ENCODE data around the gene BRD7.

Gene BRD7

GRCh38 chr16:50303041-50303604, 65.7 kb downstream of the BRD7 start:
- H4K8ac ChIP-seq (ENCODE audit: low read depth, low read length), result no peak overlapping the region
- peak overlapping the region; percentile 75 for H2AK5ac ChIP-seq (ENCODE audit: low read depth, low read length)
- H3K4me1 ChIP-seq (ENCODE audit: control insufficient read depth in 2 of 2, insufficient read depth in 1 of 2, low read depth in 1 of 2, low read length in 2 of 2), result no peaks in the 10 kb centered on the region
- no peak overlapping the region for H3K23ac ChIP-seq (ENCODE audit: low read depth, low read length, poor library complexity)
- H3K79me1 ChIP-seq (ENCODE audit: low read depth, low read length), result peaks cover 2% of the 10 kb centered on the region
- H3K9ac ChIP-seq (ENCODE audit: low read depth, low read length, poor library complexity), result no peak overlapping the region
- H2AFZ ChIP-seq (ENCODE audit: low read length), result no peak overlapping the region
- H3K36me3 ChIP-seq (replicated peaks in 1 of 2; ENCODE audit: control insufficient read depth in 2 of 2, insufficient read depth in 2 of 2, low read length in 2 of 2), result no peaks in the 10 kb centered on the region
- DNase-seq (ENCODE audit: low spot score), result no peak
- H3K4me3 ChIP-seq (ENCODE audit: low read length in 2 of 2), result no peak overlapping the region
- peaks cover 0 to 4% (median 0%) of the 10 kb centered on the region in 3 experiments for H3K27me3 ChIP-seq (ENCODE audit: control insufficient read depth in 3 of 3, insufficient read depth in 3 of 3, low read depth in 1 of 3, low read length in 3 of 3)
- H3K27ac ChIP-seq (replicated peaks; ENCODE audit: low read length), result no peak overlapping the region
- H2BK12ac ChIP-seq (ENCODE audit: low read length), result no peak overlapping the region
- H3K4me2 ChIP-seq (ENCODE audit: insufficient read depth, low read length, poor library complexity, severe bottlenecking), result no peak overlapping the region
- peaks cover 0 to 1% of the 10 kb centered on the region in 2 donors for H3K9me3 ChIP-seq (replicated peaks in 1 of 2; ENCODE audit: control insufficient read depth in 2 of 2, insufficient read depth in 1 of 2, low read depth in 1 of 2, low read length in 2 of 2)
- no peak overlapping the region for H3K4ac ChIP-seq (ENCODE audit: low read length)
- H4K91ac ChIP-seq (ENCODE audit: low read depth, low read length, poor library complexity), result no peak overlapping the region
- no CpG with 5 or more reads among the region's 11 CpGs for WGBS, 2 donors (ENCODE audit: extremely low coverage in 2 of 2, insufficient read length in 2 of 2, insufficient replicate concordance in 1 of 2)
- H2BK15ac ChIP-seq (ENCODE audit: low read length), result no peak overlapping the region
- no peak overlapping the region for H3K14ac ChIP-seq (ENCODE audit: low read length)
- no peak overlapping the region for H2BK120ac ChIP-seq (ENCODE audit: low read depth, low read length)
- H3K18ac ChIP-seq (ENCODE audit: low read length), result no peak overlapping the region
- H2BK5ac ChIP-seq (ENCODE audit: low read length), result no peak overlapping the region

- Histone ChIP-seq H3K4me3 (ENCODE audit: low read length in 2 of 2) (no peak overlapping the region), H3K18ac (ENCODE audit: low read length) (no peak overlapping the region), H2BK120ac (ENCODE audit: low read depth, low read length) (no peak overlapping the region), H4K8ac (ENCODE audit: low read depth, low read length) (no peak overlapping the region), H3K14ac (ENCODE audit: low read length) (no peak overlapping the region), H3K4me1 (ENCODE audit: control insufficient read depth in 2 of 2, insufficient read depth in 1 of 2, low read depth in 1 of 2, low read length in 2 of 2) (no peaks in the 10 kb centered on the region), H2BK5ac (ENCODE audit: low read length) (no peak overlapping the region), H3K4me2 (ENCODE audit: insufficient read depth, low read length, poor library complexity, severe bottlenecking) (no peak overlapping the region), H2AFZ (ENCODE audit: low read length) (no peak overlapping the region), H3K23ac (ENCODE audit: low read depth, low read length, poor library complexity) (peak overlapping the region; percentile 80), H2BK12ac (ENCODE audit: low read length) (no peak overlapping the region), H4K91ac (ENCODE audit: low read depth, low read length, poor library complexity) (no peak overlapping the region), H3K27me3 (ENCODE audit: control insufficient read depth in 3 of 3, insufficient read depth in 3 of 3, low read depth in 1 of 3, low read length in 3 of 3) (peaks cover 0 to 4% (median 0%) of the 10 kb centered on the region in 3 experiments), H2AK5ac (ENCODE audit: low read depth, low read length) (no peak overlapping the region), H3K9ac (ENCODE audit: low read depth, low read length, poor library complexity) (no peak overlapping the region), H3K79me1 (ENCODE audit: low read depth, low read length) (peaks cover 2% of the 10 kb centered on the region), H3K27ac (replicated peaks; ENCODE audit: low read length) (no peak overlapping the region), H3K9me3 (replicated peaks in 1 of 2; ENCODE audit: control insufficient read depth in 2 of 2, insufficient read depth in 1 of 2, low read depth in 1 of 2, low read length in 2 of 2) (peaks cover 0 to 1% of the 10 kb centered on the region in 2 donors), H3K36me3 (replicated peaks in 1 of 2; ENCODE audit: control insufficient read depth in 2 of 2, insufficient read depth in 2 of 2, low read length in 2 of 2) (no peaks in the 10 kb centered on the region), H2BK15ac (ENCODE audit: low read length) (no peak overlapping the region), H3K4ac (ENCODE audit: low read length) (no peak overlapping the region)
- WGBS, 2 donors (ENCODE audit: extremely low coverage in 2 of 2, insufficient read length in 2 of 2, insufficient replicate concordance in 1 of 2), result no CpG with 5 or more reads among the region's 15 CpGs
- no peak for DNase-seq (ENCODE audit: low spot score)
Observed at GRCh38 chr16:50302472-50303005, 66.2 kb downstream of the BRD7 start.

GRCh38 chr16:50301626-50302471, 66.9 kb downstream of the BRD7 start:
- H3K4me3 ChIP-seq (ENCODE audit: low read length in 2 of 2), result no peak overlapping the region
- no peak overlapping the region for H3K27ac ChIP-seq (replicated peaks; ENCODE audit: low read length)
- H2AFZ ChIP-seq (ENCODE audit: low read length), result no peak overlapping the region
- peaks cover 2% of the 10 kb centered on the region for H3K79me1 ChIP-seq (ENCODE audit: low read depth, low read length)
- peak overlapping the region; percentile 53 for H2BK5ac ChIP-seq (ENCODE audit: low read length)
- no peak overlapping the region for H3K14ac ChIP-seq (ENCODE audit: low read length)
- peaks cover 0 to 4% (median 0%) of the 10 kb centered on the region in 3 experiments for H3K27me3 ChIP-seq (ENCODE audit: control insufficient read depth in 3 of 3, insufficient read depth in 3 of 3, low read depth in 1 of 3, low read length in 3 of 3)
- H2BK12ac ChIP-seq (ENCODE audit: low read length), result no peak overlapping the region
- H4K91ac ChIP-seq (ENCODE audit: low read depth, low read length, poor library complexity), result no peak overlapping the region
- no peak for DNase-seq (ENCODE audit: low spot score)
- no peak overlapping the region for H2AK5ac ChIP-seq (ENCODE audit: low read depth, low read length)
- H3K9ac ChIP-seq (ENCODE audit: low read depth, low read length, poor library complexity), result no peak overlapping the region
- H3K4me1 ChIP-seq (ENCODE audit: control insufficient read depth in 2 of 2, insufficient read depth in 1 of 2, low read depth in 1 of 2, low read length in 2 of 2), result no peaks in the 10 kb centered on the region
- H2BK15ac ChIP-seq (ENCODE audit: low read length), result no peak overlapping the region
- H3K23ac ChIP-seq (ENCODE audit: low read depth, low read length, poor library complexity), result no peak overlapping the region
- WGBS, 2 donors (ENCODE audit: extremely low coverage in 2 of 2, insufficient read length in 2 of 2, insufficient replicate concordance in 1 of 2), result no CpG with 5 or more reads among the region's 21 CpGs
- no peak overlapping the region for H4K8ac ChIP-seq (ENCODE audit: low read depth, low read length)
- no peak overlapping the region for H2BK120ac ChIP-seq (ENCODE audit: low read depth, low read length)
- H3K36me3 ChIP-seq (replicated peaks in 1 of 2; ENCODE audit: control insufficient read depth in 2 of 2, insufficient read depth in 2 of 2, low read length in 2 of 2), result no peaks in the 10 kb centered on the region
- peak overlapping the region; percentile 59 for H3K18ac ChIP-seq (ENCODE audit: low read length)
- H3K4ac ChIP-seq (ENCODE audit: low read length), result no peak overlapping the region
- peaks cover 0 to 1% of the 10 kb centered on the region in 2 donors for H3K9me3 ChIP-seq (replicated peaks in 1 of 2; ENCODE audit: control insufficient read depth in 2 of 2, insufficient read depth in 1 of 2, low read depth in 1 of 2, low read length in 2 of 2)
- no peak overlapping the region for H3K4me2 ChIP-seq (ENCODE audit: insufficient read depth, low read length, poor library complexity, severe bottlenecking)
